GM12872 (cell line): ENCODE results near the gene PTPN22.

Source experiments
- CTCF ChIP-seq: IDR thresholded peaks from 3 replicates; pipeline ENCODE4 v1.5.1; 2011; ENCODE audit warnings: low read depth, mild to moderate bottlenecking, low read length, moderate library complexity; ENCODE audit not compliant: insufficient read depth

The PTPN22 gene

GRCh38 chr1:113895961-113896360 lies 24.4 kb upstream of the PTPN22 start:
- TF ChIP-seq CTCF = no peak

GRCh38 chr1:113895098-113895497 lies 23.6 kb upstream of the PTPN22 start:
- TF ChIP-seq CTCF = no peak

GRCh38 chr1:113893267-113893666 lies 21.8 kb upstream of the PTPN22 start:
- no peak for TF ChIP-seq CTCF

GRCh38 chr1:113891631-113892220 lies 20.2 kb upstream of the PTPN22 start:
- no peak for TF ChIP-seq CTCF

- TF ChIP-seq CTCF = no peak
These were observed 19.3 kb upstream of the PTPN22 start for GRCh38 chr1:113890816-113891215.

GRCh38 chr1:113887402-113888175 lies 16.1 kb upstream of the PTPN22 start, which contains the start of gene BCL2L15:
Gene BCL2L15, minus strand, starts transcription at chr1:113887581. Its CDS starts 206 bp downstream, at chr1:113887375.
- TF ChIP-seq CTCF = no peak

GRCh38 chr1:113886417-113887401 lies 15.2 kb upstream of the PTPN22 start:
- no peak for TF ChIP-seq CTCF
